ENCODE measurements around the gene ELK3. TPM values are rescaled to one million over a fixed set of nuclear protein-coding genes. Genes with fewer than 3 reads are reported as not detected.

Gene ELK3
- total and polyA plus RNA-seq, 2 of the 8 experiments (the other 6 are each of a cell fraction or from before 2014, with no cell fraction given) = 3.5 to 14.3 TPM

DNA sequence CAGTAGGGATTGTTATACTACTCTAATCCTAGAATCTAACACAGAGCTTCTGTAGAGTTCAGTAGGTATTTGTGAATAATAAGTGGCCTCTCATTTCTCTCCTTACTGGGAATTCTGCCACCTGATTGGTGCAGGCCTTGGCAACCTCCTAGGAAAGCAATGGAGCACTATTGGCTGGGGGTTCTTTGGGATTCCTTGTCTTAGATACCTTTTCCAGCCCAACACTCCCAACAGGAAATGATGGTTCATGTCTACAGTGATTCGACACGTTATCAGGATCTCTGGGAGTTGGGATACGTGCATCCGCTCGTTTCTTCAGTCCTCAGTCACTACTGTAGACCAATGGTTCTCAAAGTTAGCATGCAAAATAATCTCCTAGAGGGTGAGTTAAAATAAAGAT is 67.4 kb downstream of the ELK3 start:
- no peak overlapping the region for H3K56ac ChIP-seq (replicated peaks; ENCODE audit: insufficient read length, low read depth, low read length)
- ChIA-PET CTCF (ENCODE audit: partially characterized antibody) (interaction anchor here (1.0 to 2.1 kb wide), 3 partner anchors 9 to 15 kb away, joined by 3 to 7 read pairs (median 4); no protein-coding TSS in a partner anchor), POLR2A (ENCODE audit: partially characterized antibody) (no interaction called here)
- H2BK120ac ChIP-seq (replicated peaks; ENCODE audit: low read depth, low read length) = no peak overlapping the region
- H4K5ac ChIP-seq (ENCODE audit: insufficient read length, low read depth, low read length) = no peak overlapping the region
- H3K4me2 ChIP-seq (ENCODE audit: insufficient read depth in 1 of 2, low read depth in 2 of 2, low read length in 2 of 2) = no peak overlapping the region
- no peak overlapping the region for H2BK12ac ChIP-seq (ENCODE audit: low read depth, low read length)
- no peak overlapping the region for H3K14ac ChIP-seq (ENCODE audit: insufficient read length)
- no peak for TF ChIP-seq JUND (IDR thresholded peaks at IDR 0.05; ENCODE audit: low read length)
- no peak for TF ChIP-seq RFX5 (IDR thresholded peaks at IDR 0.05; ENCODE audit: borderline replicate concordance, low read depth, low read length)
- TF ChIP-seq POU5F1 (IDR thresholded peaks at IDR 0.05; ENCODE audit: low read depth, low read length) = no peak
- TF ChIP-seq CTBP2 (IDR thresholded peaks at IDR 0.05; ENCODE audit: borderline replicate concordance, insufficient read depth, insufficient read length, low read length) = no peak
- no peak for TF ChIP-seq KDM5A (IDR thresholded peaks at IDR 0.05; ENCODE audit: low read length)
- TF ChIP-seq, protein P1, sequence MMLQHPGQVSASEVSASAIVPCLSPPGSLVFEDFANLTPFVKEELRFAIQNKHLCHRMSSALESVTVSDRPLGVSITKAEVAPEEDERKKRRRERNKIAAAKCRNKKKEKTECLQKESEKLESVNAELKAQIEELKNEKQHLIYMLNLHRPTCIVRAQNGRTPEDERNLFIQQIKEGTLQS (IDR thresholded peaks at IDR 0.05; ENCODE audit: insufficient read depth, low read depth, low read length) = no peak
- no peak for TF ChIP-seq TAF7 (optimal IDR thresholded peaks at IDR 0.05; ENCODE audit: borderline replicate concordance, low read depth, low read length)
- H3K4me1 ChIP-seq (replicated peaks in 1 of 4; ENCODE audit: control insufficient read depth in 3 of 4, insufficient read depth in 4 of 4, low read length in 3 of 4) = no peaks in the 10 kb centered on the region; a peak in 2 of 7 replicates
- no peaks in the 10 kb centered on the region for H3K79me2 ChIP-seq (ENCODE audit: control insufficient read depth in 1 of 2, insufficient read depth in 2 of 2, low read length in 2 of 2)
- no peak overlapping the region for H2BK5ac ChIP-seq (ENCODE audit: low read depth, low read length)
- H3K27ac ChIP-seq (ENCODE audit: low read depth, low read length) = no peak overlapping the region
- no peak overlapping the region for H3K9ac ChIP-seq (replicated peaks in 1 of 4; ENCODE audit: extremely low read depth in 1 of 4, low read depth in 3 of 4, low read length in 3 of 4)
- H2AK5ac ChIP-seq (ENCODE audit: low read depth, low read length) = no peak overlapping the region
- WGBS, 2 experiments (ENCODE audit: extremely low coverage in 1 of 2, insufficient coverage in 1 of 2, insufficient read length in 1 of 2, insufficient replicate concordance in 2 of 2, low coverage in 1 of 2, low lambda C conversion rate in 2 of 2, missing lambda C conversion rate in 1 of 2) = 96% methylated on average over 5 of the region's 5 CpGs; no CpG with 5 or more reads in 1 of the 2 experiments
- no peaks in the 10 kb centered on the region for H4K20me1 ChIP-seq (replicated peaks in 1 of 2; ENCODE audit: control insufficient read depth in 1 of 2, insufficient read depth in 2 of 2, low read length in 2 of 2)
- no peaks in the 10 kb centered on the region for H3K9me3 ChIP-seq (ENCODE audit: insufficient read depth in 2 of 2, low read depth in 1 of 2, low read length in 1 of 2)
- H4K91ac ChIP-seq (replicated peaks; ENCODE audit: insufficient read length, low read length) = no peak overlapping the region
- no peak overlapping the region for H2BK15ac ChIP-seq (ENCODE audit: low read length)
- no peak overlapping the region for H3K23ac ChIP-seq (ENCODE audit: insufficient read length)
- no peaks in the 10 kb centered on the region for H3K27me3 ChIP-seq (replicated peaks in 1 of 4; ENCODE audit: control insufficient read depth in 3 of 4, extremely low read depth in 1 of 4, insufficient read depth in 3 of 4, low read length in 3 of 4)
- H3K79me1 ChIP-seq (ENCODE audit: low read depth, low read length) = no peaks in the 10 kb centered on the region
- H3K18ac ChIP-seq (ENCODE audit: extremely low read depth, low read length) = no peak overlapping the region
- no peak overlapping the region for H4K8ac ChIP-seq (ENCODE audit: extremely low read depth, insufficient read depth, low read length)
- no peak overlapping the region for H3K4ac ChIP-seq (replicated peaks; ENCODE audit: insufficient read length, low read depth, low read length)
- H3K36me3 ChIP-seq (ENCODE audit: control insufficient read depth in 2 of 4, insufficient read depth in 4 of 4, low read length in 3 of 4) = no peaks in the 10 kb centered on the region; a peak in 2 of 8 replicates
- H3K4me3 ChIP-seq (ENCODE audit: extremely low read depth in 1 of 4, insufficient read depth in 2 of 4, low read depth in 3 of 4, low read length in 4 of 4) = no peak overlapping the region
- FAIRE-seq (no peak), DNase-seq (ENCODE audit: low read depth in 1 of 2, low spot score in 2 of 2) (no peak)
- no peaks in the 10 kb centered on the region for H3K23me2 ChIP-seq (ENCODE audit: low read depth, low read length)
- H2BK20ac ChIP-seq (ENCODE audit: low read length) = no peak overlapping the region
- H2AFZ ChIP-seq (ENCODE audit: low read length) = no peak overlapping the region
